GM12891 (cell line): ENCODE data around the gene GCSH.

ENCODE experiments used
- PAX5 ChIP-seq: IDR thresholded peaks from 2 replicates; pipeline ENCODE4 v1.6.1; 2011; ENCODE audit warnings: low read length, moderate library complexity, mild to moderate bottlenecking; ENCODE audit not compliant: insufficient read depth, severe bottlenecking
- POLR2A ChIP-seq: IDR thresholded peaks from 2 replicates; pipeline ENCODE4 v1.6.1; 2011; ENCODE audit warnings: low read depth, low read length, control low read depth
- POLR2AphosphoS5 ChIP-seq: IDR thresholded peaks from 2 replicates; pipeline ENCODE4 v1.6.1; 2011; ENCODE audit warnings: low read depth, low read length, control low read depth
- SPI1 ChIP-seq: IDR thresholded peaks from 2 replicates; pipeline ENCODE4 v1.6.1; 2011; ENCODE audit warnings: low read depth, low read length, control low read depth
- TAF1 ChIP-seq: IDR thresholded peaks from 2 replicates; pipeline ENCODE4 v1.6.1; 2011; ENCODE audit warnings: low read depth, low read length, control low read depth

DNA sequence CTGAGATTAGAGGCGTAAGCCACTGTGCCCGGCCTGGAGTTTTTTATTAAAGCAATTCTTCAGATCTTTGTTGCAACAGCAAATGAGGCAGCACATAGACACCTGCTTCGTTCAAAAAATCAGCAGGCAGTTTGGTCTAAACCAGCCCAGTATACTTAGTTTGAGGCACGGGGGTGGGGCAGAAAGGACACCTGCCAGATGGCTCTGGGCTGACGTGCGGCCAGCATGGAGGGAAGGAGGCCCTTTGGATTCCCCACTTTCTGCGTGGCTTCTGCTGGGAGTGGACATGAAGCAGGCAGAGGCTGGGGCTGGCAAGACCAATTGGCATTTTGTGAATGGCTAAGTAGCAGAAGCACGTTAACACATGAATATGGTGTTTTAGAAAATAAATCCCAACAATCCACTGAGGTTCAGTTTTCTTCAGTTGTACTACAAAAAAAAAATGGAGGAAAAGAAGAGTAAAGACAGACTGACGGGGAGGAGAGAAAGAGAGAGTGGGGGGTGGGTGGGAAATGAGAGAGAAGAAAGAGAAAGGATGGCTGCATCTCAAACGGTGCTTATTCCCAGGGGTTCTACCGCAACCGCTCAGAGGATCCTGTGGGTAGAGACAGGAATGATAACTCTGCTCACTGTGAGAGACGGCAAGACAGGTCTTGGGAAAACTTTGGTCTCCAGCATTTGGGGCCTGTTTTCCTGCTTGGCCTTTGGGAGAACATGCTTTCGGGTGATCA is 35.5 kb downstream of the GCSH start:
- TF ChIP-seq POLR2AphosphoS5: no peak
- TF ChIP-seq POLR2A: no peak
- no peak for TF ChIP-seq SPI1
- no peak for TF ChIP-seq TAF1
- TF ChIP-seq PAX5: no peak
